ENCODE data around the gene PACSIN1.

PACSIN1 gene

DNA sequence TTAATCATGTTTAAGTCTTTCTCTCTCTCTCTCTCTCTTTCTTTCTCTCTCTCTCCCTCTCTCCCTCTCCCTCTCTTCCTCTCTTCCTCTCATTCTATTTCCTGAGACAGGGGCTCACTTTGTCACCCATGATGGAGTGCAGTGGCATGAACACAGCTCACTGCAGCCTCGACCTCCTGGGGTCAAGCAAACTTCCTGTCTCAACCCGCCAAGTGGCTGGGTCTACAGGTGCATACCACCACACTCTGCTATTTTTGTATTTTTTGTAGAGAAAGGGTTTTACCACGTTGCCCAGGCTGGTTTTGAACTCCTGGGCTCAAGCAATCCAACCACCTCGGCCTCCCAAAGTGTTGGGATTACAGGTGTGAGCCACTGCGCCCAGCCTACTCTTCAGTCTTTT lies 24.4 kb upstream of the PACSIN1 start:
- Histone ChIP-seq H2BK5ac (ENCODE audit: low read depth, low read length, poor library complexity) (no peak overlapping the region), H3K27me3 (ENCODE audit: insufficient read depth, low read length) (no peaks in the 10 kb centered on the region), H3K23ac (ENCODE audit: low read length) (no peak overlapping the region), H3K4me2 (ENCODE audit: low read length) (no peak overlapping the region), H3K79me2 (ENCODE audit: control insufficient read depth, insufficient read depth, low read length, poor library complexity) (no peaks in the 10 kb centered on the region), H2AK5ac (ENCODE audit: low read length) (no peak overlapping the region), H4K8ac (ENCODE audit: low read depth, low read length) (no peak overlapping the region), H2BK120ac (ENCODE audit: insufficient read depth, low read length, poor library complexity) (no peak overlapping the region), H3K18ac (ENCODE audit: low read length) (no peak overlapping the region), H3K4me1 (ENCODE audit: control insufficient read depth in 1 of 2, insufficient read depth in 2 of 2, low read length in 2 of 2) (no peaks in the 10 kb centered on the region), H3K9me3 (ENCODE audit: insufficient read depth, low read depth, low read length) (peaks cover 5% of the 10 kb centered on the region), H3K27ac (ENCODE audit: low read depth, low read length) (no peak overlapping the region), H4K91ac (ENCODE audit: low read depth, low read length) (no peak overlapping the region), H3K79me1 (ENCODE audit: low read length) (no peaks in the 10 kb centered on the region), H2AFZ (ENCODE audit: insufficient read depth, low read length, poor library complexity) (no peak overlapping the region), H3K4ac (ENCODE audit: low read depth, low read length) (no peak overlapping the region), H3K36me3 (ENCODE audit: control insufficient read depth in 1 of 2, insufficient read depth in 2 of 2, low read length in 2 of 2) (no peaks in the 10 kb centered on the region), H2BK12ac (ENCODE audit: low read length) (no peak overlapping the region), H3K14ac (ENCODE audit: low read length) (no peak overlapping the region), H4K12ac (ENCODE audit: low read depth, low read length) (no peak overlapping the region), H3K9ac (ENCODE audit: low read length) (no peak overlapping the region), H3K4me3 (ENCODE audit: low read depth, low read length) (no peak overlapping the region)
- no CpG with 5 or more reads among the region's 5 CpGs for WGBS (ENCODE audit: extremely low coverage, insufficient coverage, insufficient read length)
- no peak for DNase-seq

- H3K27ac ChIP-seq (ENCODE audit: low read depth, low read length), result no peak overlapping the region
- H3K4me2 ChIP-seq (ENCODE audit: low read length), result no peak overlapping the region
- no peak overlapping the region for H2BK120ac ChIP-seq (ENCODE audit: insufficient read depth, low read length, poor library complexity)
- H4K12ac ChIP-seq (ENCODE audit: low read depth, low read length), result no peak overlapping the region
- no peak for DNase-seq
- H3K79me1 ChIP-seq (ENCODE audit: low read length), result no peaks in the 10 kb centered on the region
- no peaks in the 10 kb centered on the region for H3K27me3 ChIP-seq (ENCODE audit: insufficient read depth, low read length)
- H3K14ac ChIP-seq (ENCODE audit: low read length), result no peak overlapping the region
- no peak overlapping the region for H4K91ac ChIP-seq (ENCODE audit: low read depth, low read length)
- H3K4me1 ChIP-seq (ENCODE audit: control insufficient read depth in 1 of 2, insufficient read depth in 2 of 2, low read length in 2 of 2), result peaks cover 0 to 4% of the 10 kb centered on the region in 2 experiments
- no peaks in the 10 kb centered on the region for H3K36me3 ChIP-seq (ENCODE audit: control insufficient read depth in 1 of 2, insufficient read depth in 2 of 2, low read length in 2 of 2)
- no peaks in the 10 kb centered on the region for H3K79me2 ChIP-seq (ENCODE audit: control insufficient read depth, insufficient read depth, low read length, poor library complexity)
- H3K23ac ChIP-seq (ENCODE audit: low read length), result no peak overlapping the region
- no CpG with 5 or more reads among the region's 4 CpGs for WGBS (ENCODE audit: extremely low coverage, insufficient coverage, insufficient read length)
- no peak overlapping the region for H2BK5ac ChIP-seq (ENCODE audit: low read depth, low read length, poor library complexity)
- no peak overlapping the region for H3K9ac ChIP-seq (ENCODE audit: low read length)
- no peak overlapping the region for H4K8ac ChIP-seq (ENCODE audit: low read depth, low read length)
- no peak overlapping the region for H3K4me3 ChIP-seq (ENCODE audit: low read depth, low read length)
- H2BK12ac ChIP-seq (ENCODE audit: low read length), result no peak overlapping the region
- H2AFZ ChIP-seq (ENCODE audit: insufficient read depth, low read length, poor library complexity), result no peak overlapping the region
- no peak overlapping the region for H3K18ac ChIP-seq (ENCODE audit: low read length)
- H2AK5ac ChIP-seq (ENCODE audit: low read length), result no peak overlapping the region
- H3K9me3 ChIP-seq (ENCODE audit: insufficient read depth, low read depth, low read length), result no peaks in the 10 kb centered on the region
- no peak overlapping the region for H3K4ac ChIP-seq (ENCODE audit: low read depth, low read length)
These were observed 20.5 kb upstream of the PACSIN1 start for GRCh38 chr6:34445313-34445860.

GRCh38 chr6:34447386-34447785 lies 18.5 kb upstream of the PACSIN1 start:
- H3K4me1 ChIP-seq (ENCODE audit: control insufficient read depth in 1 of 2, insufficient read depth in 2 of 2, low read length in 2 of 2), result peaks cover 0 to 4% of the 10 kb centered on the region in 2 experiments
- no CpG with 5 or more reads among the region's 7 CpGs for WGBS (ENCODE audit: extremely low coverage, insufficient coverage, insufficient read length)
- no peak overlapping the region for H4K12ac ChIP-seq (ENCODE audit: low read depth, low read length)
- no peak overlapping the region for H3K4me2 ChIP-seq (ENCODE audit: low read length)
- no peaks in the 10 kb centered on the region for H3K36me3 ChIP-seq (ENCODE audit: control insufficient read depth in 1 of 2, insufficient read depth in 2 of 2, low read length in 2 of 2)
- no peak overlapping the region for H3K4ac ChIP-seq (ENCODE audit: low read depth, low read length)
- H3K79me1 ChIP-seq (ENCODE audit: low read length), result no peaks in the 10 kb centered on the region
- no peak overlapping the region for H2BK12ac ChIP-seq (ENCODE audit: low read length)
- no peak overlapping the region for H3K18ac ChIP-seq (ENCODE audit: low read length)
- peaks cover 2% of the 10 kb centered on the region for H3K9me3 ChIP-seq (ENCODE audit: insufficient read depth, low read depth, low read length)
- H4K8ac ChIP-seq (ENCODE audit: low read depth, low read length), result no peak overlapping the region
- no peaks in the 10 kb centered on the region for H3K27me3 ChIP-seq (ENCODE audit: insufficient read depth, low read length)
- no peak overlapping the region for H3K14ac ChIP-seq (ENCODE audit: low read length)
- H3K9ac ChIP-seq (ENCODE audit: low read length), result no peak overlapping the region
- no peak overlapping the region for H4K91ac ChIP-seq (ENCODE audit: low read depth, low read length)
- no peaks in the 10 kb centered on the region for H3K79me2 ChIP-seq (ENCODE audit: control insufficient read depth, insufficient read depth, low read length, poor library complexity)
- H3K27ac ChIP-seq (ENCODE audit: low read depth, low read length), result no peak overlapping the region
- DNase-seq, result no peak
- H3K23ac ChIP-seq (ENCODE audit: low read length), result no peak overlapping the region
- no peak overlapping the region for H3K4me3 ChIP-seq (ENCODE audit: low read depth, low read length)
- no peak overlapping the region for H2AK5ac ChIP-seq (ENCODE audit: low read length)
- H2BK5ac ChIP-seq (ENCODE audit: low read depth, low read length, poor library complexity), result no peak overlapping the region
- H2BK120ac ChIP-seq (ENCODE audit: insufficient read depth, low read length, poor library complexity), result no peak overlapping the region
- H2AFZ ChIP-seq (ENCODE audit: insufficient read depth, low read length, poor library complexity), result no peak overlapping the region

DNA sequence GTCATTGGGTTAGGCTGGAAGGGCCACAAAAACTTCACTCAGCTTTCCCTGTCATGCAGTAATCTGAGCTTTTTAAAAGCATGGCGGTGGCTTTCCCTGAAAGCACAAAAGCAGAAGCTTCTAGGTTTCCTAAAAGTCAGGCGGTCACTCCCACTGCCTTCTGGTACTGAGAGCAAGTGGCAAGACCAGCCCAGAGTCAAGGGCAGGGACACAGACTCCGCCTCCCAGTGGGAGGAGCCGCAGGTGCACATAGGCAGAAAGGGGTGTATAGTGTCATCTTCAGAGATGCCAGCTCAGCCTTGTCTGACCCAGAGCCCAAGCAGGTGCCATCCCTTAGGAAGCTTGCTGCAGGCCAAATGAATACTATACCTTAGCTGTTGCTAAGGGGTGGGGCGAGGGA lies 18.0 kb upstream of the PACSIN1 start:
- Histone ChIP-seq H3K4ac (ENCODE audit: low read depth, low read length) (no peak overlapping the region), H3K14ac (ENCODE audit: low read length) (no peak overlapping the region), H3K27me3 (ENCODE audit: insufficient read depth, low read length) (no peaks in the 10 kb centered on the region), H3K9me3 (ENCODE audit: insufficient read depth, low read depth, low read length) (peaks cover 2% of the 10 kb centered on the region), H4K8ac (ENCODE audit: low read depth, low read length) (no peak overlapping the region), H2BK12ac (ENCODE audit: low read length) (no peak overlapping the region), H3K18ac (ENCODE audit: low read length) (no peak overlapping the region), H3K4me1 (ENCODE audit: control insufficient read depth in 1 of 2, insufficient read depth in 2 of 2, low read length in 2 of 2) (peaks cover 0 to 4% of the 10 kb centered on the region in 2 experiments), H2BK120ac (ENCODE audit: insufficient read depth, low read length, poor library complexity) (no peak overlapping the region), H4K12ac (ENCODE audit: low read depth, low read length) (no peak overlapping the region), H2BK5ac (ENCODE audit: low read depth, low read length, poor library complexity) (no peak overlapping the region), H3K27ac (ENCODE audit: low read depth, low read length) (no peak overlapping the region), H3K36me3 (ENCODE audit: control insufficient read depth in 1 of 2, insufficient read depth in 2 of 2, low read length in 2 of 2) (no peaks in the 10 kb centered on the region), H3K4me2 (ENCODE audit: low read length) (no peak overlapping the region), H3K23ac (ENCODE audit: low read length) (no peak overlapping the region), H3K79me1 (ENCODE audit: low read length) (no peaks in the 10 kb centered on the region), H4K91ac (ENCODE audit: low read depth, low read length) (no peak overlapping the region), H3K9ac (ENCODE audit: low read length) (no peak overlapping the region), H3K79me2 (ENCODE audit: control insufficient read depth, insufficient read depth, low read length, poor library complexity) (no peaks in the 10 kb centered on the region), H3K4me3 (ENCODE audit: low read depth, low read length) (no peak overlapping the region), H2AFZ (ENCODE audit: insufficient read depth, low read length, poor library complexity) (no peak overlapping the region), H2AK5ac (ENCODE audit: low read length) (no peak overlapping the region)
- peak in 1 of 2 donors; percentile 7 for DNase-seq
- WGBS (ENCODE audit: extremely low coverage, insufficient coverage, insufficient read length), result no CpG with 5 or more reads among the region's 5 CpGs

Data from trophoblast cell (in vitro differentiated cells and primary cell).